IPS-NIHi11 (cell line): ENCODE results near the gene KRTAP1-1.
"Not testable (repeated sequence)": the region's sequence is repeated elsewhere in the genome, so short reads cannot be mapped to it uniquely, and the experiment has no call there.

ENCODE experiments used
- DNase-seq: peaks from one replicate; pipeline ENCODE4 v3.0.0; 2012; ENCODE audit warnings: mixed read lengths, low spot score

KRTAP1-1 gene

DNA sequence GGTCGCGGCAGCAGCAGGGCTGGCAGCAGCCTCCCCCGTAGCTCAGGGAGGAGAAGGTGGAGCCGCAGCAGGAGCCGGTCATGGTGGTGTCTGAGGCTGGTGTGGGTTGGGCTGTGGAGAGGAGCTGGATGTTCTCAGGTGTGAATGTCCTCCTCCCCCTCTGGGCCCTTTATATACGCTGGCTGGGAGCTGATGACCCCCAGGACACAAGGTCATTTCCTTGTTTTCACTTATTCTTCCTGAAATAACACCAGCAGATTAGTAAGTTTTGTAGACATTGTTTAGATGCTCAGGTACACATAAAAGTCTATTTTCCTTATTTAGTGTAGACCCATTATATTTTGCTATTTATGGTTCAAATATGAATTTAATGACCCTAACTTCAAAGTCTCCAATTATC lies 13.9 kb upstream of the KRTAP1-1 start, which contains the start of gene KRTAP2-2:
TSS of gene KRTAP2-2 (minus strand) at position 101 of the 400 bp plus-strand sequence. CDS start at position 82, 19 bp downstream.
- not testable (repeated sequence) for DNase-seq

DNA sequence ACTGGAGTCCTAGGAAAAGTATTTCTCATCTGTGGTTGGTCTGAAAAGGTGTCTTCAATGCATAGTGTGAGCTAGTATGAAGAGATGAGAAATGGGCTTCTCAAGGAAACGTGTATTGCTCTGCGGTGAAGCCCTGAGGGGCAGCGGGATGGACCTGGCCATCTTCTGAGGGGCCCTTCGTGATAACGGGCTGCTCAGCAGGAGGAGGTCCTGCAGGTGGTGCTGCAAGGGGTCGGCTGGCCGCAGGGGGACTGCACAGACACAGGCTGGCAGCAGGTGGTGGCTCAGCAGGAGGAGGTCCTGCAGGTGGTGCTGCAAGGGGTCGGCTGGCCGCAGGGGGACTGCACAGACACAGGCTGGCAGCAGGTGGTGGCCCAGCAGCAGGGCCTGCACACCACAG lies 13.3 kb upstream of the KRTAP1-1 start:
- DNase-seq: not testable (repeated sequence)

DNA sequence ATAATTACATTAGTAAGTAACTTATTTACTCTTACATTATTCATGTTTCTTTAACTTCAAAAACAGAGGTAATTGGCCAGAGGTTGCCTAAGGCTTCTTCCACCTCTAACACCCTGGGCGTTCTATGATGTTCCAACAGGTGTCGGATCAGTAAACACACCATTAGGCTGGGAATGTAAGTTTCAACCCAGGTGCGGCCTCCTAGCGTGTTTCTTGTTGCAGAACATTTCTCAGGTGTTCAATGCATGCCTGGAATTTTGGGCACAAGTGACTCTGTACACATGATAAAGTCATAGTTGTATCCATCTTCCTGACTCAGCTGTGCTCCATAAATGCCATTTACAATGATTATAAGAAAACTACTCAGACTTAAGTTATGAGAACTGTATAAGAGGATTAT lies 12.8 kb upstream of the KRTAP1-1 start:
- DNase-seq: no peak

DNA sequence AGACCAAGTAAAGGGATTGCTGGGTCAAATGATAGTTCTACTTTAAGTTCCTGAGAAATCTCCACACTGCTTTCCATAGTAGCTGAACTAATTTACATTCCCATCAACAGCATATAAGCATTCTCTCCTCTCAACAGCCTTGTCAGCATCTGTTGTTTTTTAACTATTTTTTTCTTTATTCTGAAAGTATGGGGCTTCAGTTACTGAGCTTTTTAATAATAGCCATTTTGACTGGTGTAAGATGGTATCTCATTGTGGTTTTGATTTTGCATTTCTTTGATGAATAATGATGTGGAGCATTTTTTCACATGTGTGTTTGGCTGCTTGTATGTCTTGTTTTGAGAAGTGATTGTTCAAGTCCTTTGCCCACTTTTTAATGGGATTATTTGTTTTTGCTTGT lies 11.3 kb upstream of the KRTAP1-1 start:
- DNase-seq: no peak

DNA sequence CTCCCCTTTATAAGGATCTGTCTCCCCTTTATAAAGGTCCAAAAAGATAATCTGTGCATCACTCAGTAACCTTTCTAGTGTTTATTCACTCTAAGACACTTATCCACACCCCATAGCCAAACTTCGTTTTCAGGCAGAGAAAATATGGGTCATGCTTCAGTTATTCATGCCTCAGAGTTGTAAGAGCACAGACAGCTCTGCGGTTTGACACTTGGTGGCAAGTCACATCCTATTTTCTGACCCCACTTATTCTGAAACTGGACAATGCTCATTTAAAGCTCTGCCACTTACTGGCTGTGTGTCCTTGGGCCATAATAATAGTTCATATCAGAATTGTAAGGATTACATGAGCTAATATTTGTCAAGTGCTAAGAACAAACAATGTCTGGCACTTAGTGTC lies 7.9 kb upstream of the KRTAP1-1 start:
- no peak for DNase-seq

DNA sequence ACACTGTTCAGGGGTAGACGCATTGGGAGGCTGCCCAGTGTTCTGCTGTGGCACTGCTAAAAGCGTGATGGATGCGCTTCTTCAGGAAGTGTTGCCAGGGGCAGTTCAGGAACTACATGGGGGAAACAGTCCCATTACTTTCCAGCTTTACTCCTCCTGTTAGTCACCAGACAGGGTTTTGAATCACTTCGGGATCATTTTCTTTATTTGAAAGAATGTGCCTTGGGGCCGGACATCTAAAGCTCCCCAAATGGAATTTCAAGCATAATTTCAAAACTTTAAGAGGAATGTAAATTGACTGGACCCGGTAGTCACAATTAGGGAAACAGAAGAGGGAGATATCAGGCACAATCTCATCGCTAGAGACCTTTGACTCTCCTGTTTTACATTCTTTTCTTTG lies 7.2 kb upstream of the KRTAP1-1 start:
- no peak for DNase-seq

DNA sequence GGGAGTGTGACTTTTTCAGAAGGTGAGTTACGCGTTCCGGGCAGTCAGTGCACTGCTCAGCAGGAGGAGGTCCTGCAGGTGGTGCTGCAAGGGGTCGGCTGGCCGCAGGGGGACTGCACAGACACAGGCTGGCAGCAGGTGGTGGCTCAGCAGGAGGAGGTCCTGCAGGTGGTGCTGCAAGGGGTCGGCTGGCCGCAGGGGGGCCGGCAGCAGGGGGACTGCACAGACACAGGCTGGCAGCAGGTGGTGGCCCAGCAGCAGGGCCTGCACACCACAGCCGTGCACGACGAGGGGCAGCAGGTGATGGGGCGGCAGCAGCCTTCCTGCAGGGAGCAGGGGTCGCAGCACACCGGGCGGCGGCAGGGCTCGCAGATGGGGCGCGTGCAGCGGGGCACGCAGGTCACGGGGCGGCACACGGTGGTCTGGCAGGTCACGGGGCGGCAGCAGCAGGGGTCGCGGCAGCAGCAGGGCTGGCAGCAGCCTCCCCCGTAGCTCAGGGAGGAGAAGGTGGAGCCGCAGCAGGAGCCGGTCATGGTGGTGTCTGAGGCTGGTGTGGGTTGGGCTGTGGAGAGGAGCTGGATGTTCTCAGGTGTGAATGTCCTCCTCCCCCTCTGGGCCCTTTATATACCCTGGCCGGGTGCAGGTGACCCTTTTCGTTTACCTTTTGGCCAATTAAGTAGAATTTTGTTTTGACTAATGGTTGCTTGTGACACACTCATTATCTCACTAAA lies 5.7 kb upstream of the KRTAP1-1 start, which contains the start of gene KRTAP2-1:
TSS of gene KRTAP2-1 (minus strand) at position 582 of the 731 bp plus-strand sequence. CDS start at position 533, 49 bp downstream.
- not testable (repeated sequence) for DNase-seq

DNA sequence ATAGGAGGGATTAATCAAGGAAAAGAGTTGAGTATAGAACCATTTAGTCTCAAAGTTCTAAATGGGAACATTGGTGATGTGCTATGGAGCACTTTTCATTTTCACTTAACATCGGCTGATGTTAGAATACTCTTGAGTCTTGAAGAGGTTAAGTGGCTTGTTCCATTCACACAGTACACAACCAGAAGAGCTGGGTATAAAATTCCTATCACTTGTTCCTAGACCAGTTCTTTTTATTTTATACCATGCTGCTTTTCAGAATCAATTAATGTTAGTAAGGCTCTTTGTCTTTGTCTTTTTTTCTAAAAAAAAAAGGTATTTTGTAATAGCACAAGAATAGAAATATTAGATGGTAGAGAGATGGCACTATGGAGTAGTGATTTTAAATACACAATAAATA lies 1.7 kb upstream of the KRTAP1-1 start:
- DNase-seq: no peak

DNA sequence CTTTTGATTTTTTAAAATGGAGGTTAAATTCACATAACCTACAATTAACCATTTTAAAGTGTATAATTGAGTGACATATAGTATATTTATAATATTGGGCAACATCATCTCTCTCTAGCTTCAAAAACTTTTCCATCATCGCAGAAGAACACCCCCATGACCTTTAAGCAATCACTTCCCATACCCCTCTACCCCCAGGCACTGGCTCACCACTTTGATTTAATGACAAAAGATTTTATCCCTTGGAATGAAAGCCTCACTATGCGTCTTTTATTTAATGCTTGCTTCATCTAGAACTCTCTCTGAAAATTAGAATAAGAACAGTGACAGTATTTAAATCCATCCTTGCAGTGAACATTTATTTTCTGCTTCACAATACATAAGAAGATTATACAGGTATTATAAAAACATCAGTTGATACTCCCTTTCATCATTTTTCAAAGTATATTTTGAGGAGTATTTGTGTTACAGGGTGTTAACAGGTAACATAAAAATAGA lies 3.3 kb downstream of the KRTAP1-1 start:
- no peak for DNase-seq

DNA sequence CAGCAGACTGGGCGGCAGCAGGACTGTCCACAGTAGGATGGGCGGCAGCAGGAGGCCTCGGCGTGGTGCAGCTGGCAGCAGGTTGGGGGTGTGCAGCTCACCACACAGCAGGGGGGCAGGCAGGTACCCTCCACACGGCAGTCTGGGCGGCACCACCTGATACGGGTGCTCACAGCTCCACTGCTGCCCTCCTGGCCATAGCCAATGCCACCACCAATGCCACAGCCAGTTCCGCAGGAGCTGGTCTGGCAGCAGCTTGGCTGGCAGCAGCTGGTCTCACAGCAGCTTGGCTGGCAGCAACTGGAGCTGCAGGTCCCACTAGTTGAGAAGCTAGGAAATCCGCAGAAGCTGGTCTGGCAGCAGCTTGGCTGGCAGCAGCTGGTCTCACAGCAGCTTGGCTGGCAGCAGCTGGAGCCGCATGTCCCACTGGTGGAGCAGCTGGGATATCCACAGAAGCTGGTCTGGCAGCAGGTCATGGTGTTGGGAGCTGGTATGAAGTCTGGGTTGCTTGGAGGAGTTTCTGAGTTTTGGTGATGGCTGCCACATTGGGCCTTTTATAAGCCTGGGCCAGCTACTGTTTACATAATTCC lies 6.8 kb downstream of the KRTAP1-1 start, which contains the start of gene KRTAP1-3:
TSS of gene KRTAP1-3 (minus strand) at position 529 of the 590 bp plus-strand sequence. CDS start at position 476, 53 bp downstream.
- not testable (repeated sequence) for DNase-seq

DNA sequence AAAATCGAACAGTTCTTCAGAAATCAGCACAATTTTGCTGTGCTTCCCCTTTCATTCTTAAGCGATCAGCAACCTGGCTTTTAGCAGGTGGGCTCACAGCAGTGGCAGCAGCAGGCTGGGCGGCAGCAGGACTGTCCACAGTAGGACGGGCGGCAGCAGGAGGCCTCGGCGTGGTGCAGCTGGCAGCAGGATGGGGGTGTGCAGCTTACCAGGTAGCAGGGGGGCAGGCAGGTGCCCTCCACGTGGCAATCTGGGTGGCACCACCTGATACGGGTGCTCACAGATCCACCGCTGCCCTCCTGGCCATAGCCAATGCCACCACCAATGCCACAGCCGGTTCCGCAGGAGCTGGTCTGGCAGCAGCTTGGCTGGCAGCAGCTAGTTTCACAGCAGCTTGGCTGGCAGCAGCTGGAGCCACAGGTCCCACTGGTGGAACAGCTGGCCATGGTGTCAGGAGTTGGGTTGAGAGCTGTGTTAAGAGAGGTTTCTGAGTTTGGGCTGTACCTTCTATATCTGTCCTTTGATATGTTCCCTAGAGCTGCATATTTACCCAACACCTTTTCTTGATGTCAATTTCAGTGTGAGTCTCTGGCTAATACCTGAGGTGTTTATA lies 11.5 kb downstream of the KRTAP1-1 start, which contains the start of gene KRTAP1-4:
TSS of gene KRTAP1-4 (minus strand) at position 563 of the 613 bp plus-strand sequence. CDS start at position 446, 117 bp downstream.
- no peak for DNase-seq

DNA sequence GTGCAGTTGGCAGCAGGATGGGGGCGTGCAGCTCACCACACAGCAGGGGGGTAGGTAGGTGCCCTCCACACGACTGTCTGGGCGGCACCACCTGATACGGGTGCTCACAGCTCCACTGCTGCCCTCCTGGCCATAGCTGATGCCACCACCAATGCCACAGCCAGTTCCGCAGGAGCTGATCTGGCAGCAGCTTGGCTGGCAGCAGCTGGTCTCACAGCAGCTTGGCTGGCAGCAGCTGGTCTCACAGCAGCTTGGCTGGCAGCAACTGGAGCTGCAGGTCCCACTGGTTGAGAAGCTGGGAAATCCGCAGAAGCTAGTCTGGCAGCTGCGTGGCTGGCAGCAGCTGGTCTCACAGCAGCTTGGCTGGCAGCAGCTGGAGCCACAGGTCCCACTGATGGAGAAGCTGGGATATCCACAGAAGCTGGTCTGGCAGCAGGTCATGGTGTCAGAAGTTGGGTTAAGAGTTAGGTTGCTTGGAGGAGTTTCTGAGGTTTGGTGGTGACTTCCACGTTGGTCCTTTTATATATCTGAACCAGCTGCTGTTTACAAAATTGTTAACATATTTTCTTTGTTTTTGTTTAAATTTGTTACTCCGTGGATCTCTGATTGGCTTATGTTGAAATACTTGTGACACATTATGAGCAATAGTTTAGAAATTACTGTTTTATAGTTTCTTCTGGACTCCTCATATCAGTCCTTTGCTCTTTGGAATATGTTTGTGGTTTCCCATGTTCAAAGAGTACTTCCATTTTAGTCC lies 14.4 kb downstream of the KRTAP1-1 start, which contains the start of gene KRTAP1-5:
TSS of gene KRTAP1-5 (minus strand) at position 494 of the 757 bp plus-strand sequence. CDS start at position 441, 53 bp downstream.
- DNase-seq: no peak

DNA sequence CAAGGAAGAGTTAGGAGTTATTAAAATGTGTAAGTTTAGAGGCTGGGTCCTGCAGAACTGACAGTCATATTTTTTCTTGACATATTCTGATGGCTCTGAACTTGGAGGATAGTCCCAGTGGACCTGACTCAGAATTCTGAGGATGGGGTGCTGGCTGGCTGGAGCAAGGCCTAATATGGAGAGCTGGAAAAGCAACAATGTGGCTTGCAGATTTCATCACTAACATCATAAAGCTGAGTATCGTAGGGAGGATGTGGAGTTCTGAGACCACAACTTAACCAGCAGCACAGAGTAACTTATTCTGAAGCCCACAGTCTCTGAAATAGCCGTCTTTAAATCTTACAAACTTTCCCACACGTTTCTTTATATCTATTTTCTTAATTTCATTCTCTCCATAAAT lies 16.6 kb downstream of the KRTAP1-1 start:
- no peak for DNase-seq

DNA sequence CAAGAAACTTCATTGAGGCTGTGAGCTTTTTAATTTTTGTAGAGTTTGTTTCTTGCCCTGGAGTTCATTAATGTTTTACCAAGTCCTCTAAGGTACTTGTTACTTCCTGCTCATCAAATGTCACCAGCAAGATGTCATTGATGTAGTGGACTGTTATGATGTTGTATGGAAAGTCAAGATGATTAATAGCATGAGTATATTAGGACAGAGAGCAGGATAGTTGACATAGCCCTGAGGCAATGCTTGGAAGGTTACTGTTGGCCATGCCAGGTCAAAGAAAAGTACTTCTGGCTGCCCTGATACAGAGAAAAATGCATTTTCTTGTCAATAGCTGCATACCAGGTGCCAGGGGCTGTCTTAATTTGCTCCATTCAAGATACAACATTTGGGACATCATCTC lies 20.9 kb downstream of the KRTAP1-1 start:
- DNase-seq: no peak

DNA sequence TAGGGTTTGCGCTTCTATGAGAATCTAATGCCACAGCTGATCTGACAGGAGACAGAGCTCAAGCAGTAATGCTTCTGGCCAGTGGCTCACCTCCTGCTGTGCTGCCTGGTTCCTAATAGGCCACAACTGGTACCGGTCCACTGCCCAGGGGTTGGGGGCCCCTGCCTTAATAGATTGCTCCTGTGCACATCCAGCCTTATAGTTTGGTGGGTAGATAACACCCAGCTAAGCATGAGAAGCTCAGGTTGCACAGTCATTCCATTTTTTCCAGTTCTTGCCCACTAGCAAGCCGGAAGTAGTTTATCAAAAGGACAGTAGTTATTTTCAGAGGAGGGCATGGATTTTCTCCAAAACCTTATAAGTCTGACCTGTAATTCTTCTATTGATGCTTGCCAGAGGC lies 21.8 kb downstream of the KRTAP1-1 start:
- peak; percentile 8 for DNase-seq

DNA sequence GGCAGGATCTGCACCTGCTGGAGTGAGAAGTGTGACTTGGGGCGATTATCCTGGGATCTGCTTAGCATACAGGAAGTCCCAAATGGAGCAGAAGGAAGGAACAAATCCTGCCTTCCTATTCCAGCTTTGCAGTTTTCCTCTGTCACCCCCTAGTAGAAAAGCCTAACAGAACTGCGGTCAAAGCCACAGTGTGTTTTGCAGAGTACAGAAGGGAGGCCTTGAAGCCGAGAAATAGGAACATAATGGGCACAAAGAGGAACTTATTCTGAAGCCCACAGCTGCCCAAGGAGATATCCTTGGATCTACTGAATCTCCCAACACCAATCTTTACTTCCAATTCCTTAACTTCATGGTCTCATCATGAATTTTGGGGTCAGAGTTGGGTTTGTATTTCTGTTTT lies 22.7 kb downstream of the KRTAP1-1 start:
- DNase-seq: no peak

DNA sequence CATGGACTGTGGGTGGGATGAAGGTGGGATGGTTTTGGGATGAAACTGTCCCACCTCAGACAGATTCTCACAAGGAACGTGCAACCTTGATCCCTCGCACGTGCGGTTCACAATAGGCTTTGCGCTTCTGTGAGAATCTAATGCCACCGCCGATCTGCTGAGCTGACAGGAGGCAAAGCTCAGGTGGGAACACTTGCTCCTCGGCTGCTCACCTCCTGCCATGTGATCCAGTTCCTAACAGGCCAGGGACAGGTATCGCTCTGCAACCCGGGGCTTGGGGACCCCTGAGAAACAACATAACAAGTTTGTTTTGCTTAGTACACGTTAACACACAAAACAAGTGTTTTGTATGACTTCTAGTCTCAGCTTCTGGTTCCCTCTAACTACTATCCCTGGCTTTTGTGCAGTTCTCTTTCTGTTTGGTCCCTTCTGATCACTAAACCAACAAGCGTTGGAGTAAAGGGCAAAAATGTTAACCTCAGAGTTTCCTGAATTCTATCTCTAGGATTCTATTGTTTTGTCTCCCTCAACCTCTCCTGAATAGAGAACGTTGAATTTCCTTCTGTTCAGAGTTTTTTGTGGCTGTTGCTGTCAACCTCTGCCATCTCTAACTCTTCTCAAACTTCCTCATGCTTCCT lies 24.6 kb downstream of the KRTAP1-1 start:
- DNase-seq: no peak

DNA sequence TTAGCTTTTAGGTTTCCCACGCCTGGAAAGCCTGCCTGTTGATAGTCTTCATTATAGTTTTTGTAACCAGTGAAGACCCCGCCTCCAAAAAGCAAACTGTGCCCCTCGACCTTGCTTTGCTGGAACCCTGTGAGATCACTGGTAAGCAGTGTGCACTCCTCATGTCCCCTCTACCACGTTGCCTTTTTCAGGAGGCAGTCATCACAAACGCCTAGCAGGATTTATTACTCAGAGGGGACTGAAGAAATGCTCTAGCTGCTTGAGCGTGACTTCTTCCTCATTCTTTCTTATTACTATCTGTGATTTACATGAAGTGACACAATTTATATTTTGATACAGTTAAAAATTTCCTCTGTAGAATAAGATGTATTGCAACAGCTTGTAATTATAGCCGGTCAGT lies 25.8 kb downstream of the KRTAP1-1 start:
- DNase-seq: no peak

DNA sequence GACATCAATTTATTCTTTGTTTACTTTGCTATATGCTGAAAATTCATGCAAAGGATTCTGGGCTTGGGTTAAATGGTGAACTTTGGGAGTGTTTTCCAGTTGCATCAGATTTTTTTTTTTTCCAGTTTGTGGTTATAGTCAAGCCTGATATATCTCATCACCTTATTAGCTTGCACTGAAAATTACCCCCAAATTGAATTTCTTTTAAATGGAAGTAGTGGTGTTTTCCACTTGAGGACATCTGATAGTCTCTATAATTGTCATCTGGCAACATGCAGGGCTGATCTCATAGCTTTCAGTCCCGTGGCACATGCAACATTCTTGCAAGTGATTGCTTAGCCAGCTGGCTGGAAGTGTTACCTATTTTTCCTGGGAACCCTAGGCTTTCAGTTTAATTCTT lies 27.6 kb downstream of the KRTAP1-1 start:
- no peak for DNase-seq

DNA sequence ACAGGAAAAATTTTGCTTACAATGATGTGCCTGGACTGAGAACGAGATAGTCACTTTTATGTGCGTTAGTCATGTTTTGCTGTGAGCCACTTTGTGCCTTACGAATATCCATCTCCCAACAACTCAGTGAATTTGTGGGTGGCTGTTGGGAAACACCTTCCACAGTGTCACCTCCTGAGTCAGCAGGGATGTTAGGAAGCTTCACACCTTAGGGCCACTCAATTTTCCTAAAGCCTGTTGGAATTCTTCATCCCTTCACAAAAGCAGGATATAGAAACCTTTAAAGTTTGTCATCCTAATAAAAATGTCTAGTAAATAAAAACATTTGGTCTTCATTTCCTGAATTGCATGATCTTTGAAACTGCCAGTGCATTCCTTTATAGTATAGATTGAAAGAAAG lies 28.1 kb downstream of the KRTAP1-1 start:
- DNase-seq: no peak
